K562 (cell line): ENCODE data around the gene USP5. TPM values are rescaled to one million over a fixed set of nuclear protein-coding genes. Genes with fewer than 3 reads are reported as not detected.

ENCODE experiments used
- ARID3B ChIP-seq: fragments of 250-450 bp; sonication (Bioruptor Pico); IDR thresholded peaks from 2 replicates; pipeline ENCODE4 v1.4.0; 2020; ENCODE audit warnings: borderline replicate concordance
- HBP1 ChIP-seq: fragments of 450-650 bp; formaldehyde crosslinking; IDR thresholded peaks from 2 replicates; pipeline ENCODE4 v1.4.0; 2022; ENCODE audit warnings: missing genetic modification characterization
- HMG20A ChIP-seq: fragments of 450-650 bp; formaldehyde crosslinking; conservative IDR thresholded peaks from 2 replicates; pipeline ENCODE4 v1.4.0; 2020; ENCODE audit warnings: mild to moderate bottlenecking, mixed read lengths
- HNRNPLL ChIP-seq: fragments of 200-400 bp; formaldehyde crosslinking; IDR thresholded peaks from 2 replicates; pipeline ENCODE4 v1.6.1; 2017; ENCODE audit warnings: low read length, low read depth, mild to moderate bottlenecking; ENCODE audit not compliant: poor library complexity, severe bottlenecking
- L3MBTL2 ChIP-seq: fragments of 450-650 bp; IDR thresholded peaks from 2 replicates; pipeline ENCODE4 v1.6.1; 2016; ENCODE audit warnings: mild to moderate bottlenecking, moderate library complexity
- LARP7 ChIP-seq: fragments of 450-650 bp; IDR thresholded peaks from 2 replicates; pipeline ENCODE4 v1.6.1; 2016
- POLR2A ChIP-seq: fragments of 450-650 bp; conservative IDR thresholded peaks from 2 replicates; pipeline ENCODE4 v1.6.1; 2016
- POLR2AphosphoS5 ChIP-seq: IDR thresholded peaks from 2 replicates; pipeline ENCODE4 v1.6.1; 2011; ENCODE audit warnings: mild to moderate bottlenecking, low read depth, low read length, moderate library complexity; ENCODE audit not compliant: control insufficient read depth, insufficient read depth
- POLR2G ChIP-seq: fragments of 200-400 bp; formaldehyde crosslinking; IDR thresholded peaks from 2 replicates; pipeline ENCODE4 v1.6.1; 2017; ENCODE audit warnings: low read depth, mild to moderate bottlenecking, antibody characterized with exemption, low read length, moderate library complexity
- SMAD4 ChIP-seq: fragments of 250-450 bp; sonication (Bioruptor Pico); conservative IDR thresholded peaks from 2 replicates; pipeline ENCODE4 v1.8.0; 2021; ENCODE audit warnings: inconsistent platforms, mild to moderate bottlenecking, moderate library complexity
- SREBF2 ChIP-seq: sonication (generic); formaldehyde crosslinking; IDR thresholded peaks from 2 replicates; pipeline ENCODE4 v1.4.0; 2020; ENCODE audit warnings: mild to moderate bottlenecking, missing genetic modification reagents
- TBP ChIP-seq: optimal IDR thresholded peaks from 2 replicates; pipeline ENCODE3; 2011; ENCODE audit warnings: low read depth, low read length, improper control_type of control experiment
- TEAD4 ChIP-seq, 2 experiments: sonication (generic) in 1 of 2; formaldehyde crosslinking in 1 of 2; IDR thresholded peaks; 2 replicates each; pipeline versions ENCODE4 v1.6.1 to v1.8.0; 2012 to 2022; ENCODE audit warnings: borderline replicate concordance in 1 of 2, inconsistent platforms in 1 of 2, low read length in 1 of 2, mild to moderate bottlenecking in 1 of 2, missing genetic modification reagents in 1 of 2
- ZBTB40 ChIP-seq, 2 experiments: fragments of 450-650 bp in 1 of 2; sonication (generic) in 1 of 2; formaldehyde crosslinking in 1 of 2; IDR thresholded peaks; 2 replicates each; pipeline versions ENCODE4 v1.7.1 to v1.9.0; 2016 to 2022; ENCODE audit warnings: inconsistent platforms in 1 of 2, mild to moderate bottlenecking in 1 of 2, missing genetic modification reagents in 1 of 2
- polyA plus RNA-seq, 8 experiments: library from polyadenylated mRNA; depleted of rRNA in 4 of 8; stranded (reverse) in 5 of 8; unstranded in 3 of 8; fragments of >200 nt; fragmentation: Nextera tagmentation in 2 of 8; fragmentation: Illumina TruSeq in 1 of 8; extraction: Ambion mirVana in 2 of 8; extraction: Trizol in 1 of 8; gene quantifications; 2 replicates each; pipeline versions ENCODE4 v1.2.1 to v1.2.3, GENCODE V29; 2011 to 2014; ENCODE audit warnings: inconsistent platforms in 1 of 8, missing spikeins in 1 of 8
- total RNA-seq, 7 experiments: library from RNA; depleted of rRNA in 6 of 7; stranded (reverse); fragments of >200 nt in 6 of 7; fragmentation: Illumina TruSeq in 2 of 7; extraction: Trizol in 2 of 7; gene quantifications; 2 replicates each; pipeline versions ENCODE4 v1.2.1 to v1.2.3, GENCODE V29; 2011 to 2021; ENCODE audit warnings: low replicate concordance in 1 of 7

USP5 gene
- total and polyA plus RNA-seq, 9 of the 15 experiments (the other 6 are each of a cell fraction or from before 2014, with no cell fraction given), result 1.4 to 107 (median 48.6) TPM

- TF ChIP-seq ZBTB40 (IDR thresholded peaks at IDR 0.05) (peak; percentile 55; the same call in 1 of the 2 replicates), ZBTB40 (CRISPR knock-in tag; IDR thresholded peaks at IDR 0.05) (no peak), TBP (no peak), SREBF2 (no peak), LARP7 (peak; percentile 63; the same call in 1 of the 2 replicates), HMG20A (CRISPR knock-in tag) (no peak), POLR2AphosphoS5 (peak; percentile 21; the same call in 1 of the 2 replicates), TEAD4 (IDR thresholded peaks at IDR 0.05; ENCODE audit: low read length) (peak; percentile 76), TEAD4 (CRISPR knock-in tag; IDR thresholded peaks at IDR 0.05; ENCODE audit: borderline replicate concordance) (no peak), HBP1 (CRISPR knock-in tag) (no peak), HNRNPLL (peak; percentile 67), POLR2A (peak; percentile 63), ARID3B (no peak), SMAD4 (peak; percentile 27; the same call in 1 of the 2 replicates), L3MBTL2 (peak; percentile 25; the same call in 1 of the 2 replicates), POLR2G (peak; percentile 82)
These were observed 23.0 kb upstream of the USP5 start (continued) for GRCh38 chr12:6828781-6829535.
